COLO668 (cell line): ENCODE measurements around the gene RNPEP.
A peak's percentile ranks its signal among the peaks of the same experiment; 100 is the strongest.
"Not testable (repeated sequence)": the region's sequence is repeated elsewhere in the genome, so short reads cannot be mapped to it uniquely, and the experiment has no call there.

ENCODE experiments used
- DNase-seq: peaks from one replicate; lab custom pipeline; 2025; ENCODE audit not compliant: unreplicated experiment; lab: John Stamatoyannopoulos, UW

Gene RNPEP

GRCh38 chr1:201982623-201983379, at the start of gene RNPEP:
Gene RNPEP, plus strand, starts transcription at chr1:201982648. Its CDS starts 19 bp downstream, at chr1:201982667.
- peak; percentile 89 for DNase-seq

GRCh38 chr1:201933840-201934430, 48.5 kb upstream of the RNPEP start:
- no peak for DNase-seq

- DNase-seq: no peak
Measured at GRCh38 chr1:201937624-201938213, 44.7 kb upstream of the RNPEP start.

GRCh38 chr1:201938440-201939035, 43.9 kb upstream of the RNPEP start:
- DNase-seq: no peak

- DNase-seq: no peak
Measured at GRCh38 chr1:201939148-201939547, 43.3 kb upstream of the RNPEP start.

- DNase-seq: no peak
Measured at GRCh38 chr1:201939574-201939973, 42.9 kb upstream of the RNPEP start.

- DNase-seq: not testable (repeated sequence)
Measured at GRCh38 chr1:201940316-201940715, 42.1 kb upstream of the RNPEP start.

GRCh38 chr1:201941420-201942128, 40.9 kb upstream of the RNPEP start:
- peak; percentile 44 for DNase-seq

GRCh38 chr1:201942129-201942495, 40.3 kb upstream of the RNPEP start:
- DNase-seq: no peak

GRCh38 chr1:201944002-201944401, 38.4 kb upstream of the RNPEP start:
- DNase-seq: no peak

GRCh38 chr1:201944639-201945038, 37.8 kb upstream of the RNPEP start:
- no peak for DNase-seq

GRCh38 chr1:201945157-201945556, 37.3 kb upstream of the RNPEP start:
- no peak for DNase-seq

GRCh38 chr1:201945863-201946223, 36.6 kb upstream of the RNPEP start:
- DNase-seq: no peak

- DNase-seq: no peak
Measured at GRCh38 chr1:201946224-201946908, 36.1 kb upstream of the RNPEP start, which contains the start of gene LMOD1. Gene LMOD1, minus strand, starts transcription at chr1:201946548. Its CDS starts 208 bp downstream, at chr1:201946340.

- no peak for DNase-seq
Measured at GRCh38 chr1:201947697-201948008, 34.8 kb upstream of the RNPEP start.

GRCh38 chr1:201949491-201949890, 33.0 kb upstream of the RNPEP start:
- no peak for DNase-seq

- no peak for DNase-seq
Measured at GRCh38 chr1:201954263-201955008, 28.0 kb upstream of the RNPEP start.

GRCh38 chr1:201955009-201955728, 27.3 kb upstream of the RNPEP start, which contains the start of gene TIMM17A:
Gene TIMM17A, plus strand, starts transcription at chr1:201955503. Its CDS starts 24 bp downstream, at chr1:201955527.
- DNase-seq: peak; percentile 98

- peak; percentile 74 for DNase-seq
Measured at GRCh38 chr1:201955729-201956143, 26.7 kb upstream of the RNPEP start.
